ENCODE measurements around the gene IGFBP7.

DNA sequence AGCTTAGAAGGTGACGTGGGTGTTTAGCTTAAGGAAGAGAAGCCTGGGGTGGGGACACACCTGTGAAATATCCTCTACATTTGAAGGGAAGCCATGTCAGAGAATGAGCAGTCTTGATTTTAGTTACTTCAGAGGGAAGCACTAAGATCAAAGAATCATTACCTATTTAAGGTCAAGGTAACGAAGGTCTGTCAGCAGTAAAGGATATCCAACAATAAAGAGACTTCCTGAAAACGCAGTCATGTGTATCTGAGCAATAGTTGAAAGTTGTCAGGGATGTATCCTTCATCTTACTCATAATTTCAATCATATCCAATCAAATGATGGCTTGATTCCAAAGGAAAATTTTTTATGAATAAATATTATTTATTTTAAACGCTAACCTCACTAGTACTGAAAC is 33.5 kb downstream of the IGFBP7 start:
- TF ChIP-seq SIN3A (IDR thresholded peaks at IDR 0.05; ENCODE audit: borderline replicate concordance, insufficient read depth, low read length), result no peak
- TF ChIP-seq, protein P1, sequence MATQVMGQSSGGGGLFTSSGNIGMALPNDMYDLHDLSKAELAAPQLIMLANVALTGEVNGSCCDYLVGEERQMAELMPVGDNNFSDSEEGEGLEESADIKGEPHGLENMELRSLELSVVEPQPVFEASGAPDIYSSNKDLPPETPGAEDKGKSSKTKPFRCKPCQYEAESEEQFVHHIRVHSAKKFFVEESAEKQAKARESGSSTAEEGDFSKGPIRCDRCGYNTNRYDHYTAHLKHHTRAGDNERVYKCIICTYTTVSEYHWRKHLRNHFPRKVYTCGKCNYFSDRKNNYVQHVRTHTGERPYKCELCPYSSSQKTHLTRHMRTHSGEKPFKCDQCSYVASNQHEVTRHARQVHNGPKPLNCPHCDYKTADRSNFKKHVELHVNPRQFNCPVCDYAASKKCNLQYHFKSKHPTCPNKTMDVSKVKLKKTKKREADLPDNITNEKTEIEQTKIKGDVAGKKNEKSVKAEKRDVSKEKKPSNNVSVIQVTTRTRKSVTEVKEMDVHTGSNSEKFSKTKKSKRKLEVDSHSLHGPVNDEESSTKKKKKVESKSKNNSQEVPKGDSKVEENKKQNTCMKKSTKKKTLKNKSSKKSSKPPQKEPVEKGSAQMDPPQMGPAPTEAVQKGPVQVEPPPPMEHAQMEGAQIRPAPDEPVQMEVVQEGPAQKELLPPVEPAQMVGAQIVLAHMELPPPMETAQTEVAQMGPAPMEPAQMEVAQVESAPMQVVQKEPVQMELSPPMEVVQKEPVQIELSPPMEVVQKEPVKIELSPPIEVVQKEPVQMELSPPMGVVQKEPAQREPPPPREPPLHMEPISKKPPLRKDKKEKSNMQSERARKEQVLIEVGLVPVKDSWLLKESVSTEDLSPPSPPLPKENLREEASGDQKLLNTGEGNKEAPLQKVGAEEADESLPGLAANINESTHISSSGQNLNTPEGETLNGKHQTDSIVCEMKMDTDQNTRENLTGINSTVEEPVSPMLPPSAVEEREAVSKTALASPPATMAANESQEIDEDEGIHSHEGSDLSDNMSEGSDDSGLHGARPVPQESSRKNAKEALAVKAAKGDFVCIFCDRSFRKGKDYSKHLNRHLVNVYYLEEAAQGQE (IDR thresholded peaks at IDR 0.05; ENCODE audit: insufficient read depth in 1 of 2, low read depth in 2 of 2, low read length in 2 of 2), result no peak
